Hindlimb muscle (tissue), 1 donor: ENCODE measurements around the gene SULT2B1. TPM values are rescaled to one million over a fixed set of nuclear protein-coding genes. Genes with fewer than 3 reads are reported as not detected.
A peak's percentile ranks its signal among the peaks of the same experiment; 100 is the strongest.

ENCODE experiments used
- DNase-seq: peaks from one replicate; pipeline ENCODE4 v3.0.0-alpha.2; 2013
- polyA plus RNA-seq: library from polyadenylated mRNA; unstranded; fragments of 120-200 nt; gene quantifications from one replicate; pipeline ENCODE4 v1.2.1, GENCODE V29; 2013; ENCODE audit not compliant: insufficient read length

Gene SULT2B1
- polyA plus RNA-seq, 1 donor: 0.32 TPM

DNA sequence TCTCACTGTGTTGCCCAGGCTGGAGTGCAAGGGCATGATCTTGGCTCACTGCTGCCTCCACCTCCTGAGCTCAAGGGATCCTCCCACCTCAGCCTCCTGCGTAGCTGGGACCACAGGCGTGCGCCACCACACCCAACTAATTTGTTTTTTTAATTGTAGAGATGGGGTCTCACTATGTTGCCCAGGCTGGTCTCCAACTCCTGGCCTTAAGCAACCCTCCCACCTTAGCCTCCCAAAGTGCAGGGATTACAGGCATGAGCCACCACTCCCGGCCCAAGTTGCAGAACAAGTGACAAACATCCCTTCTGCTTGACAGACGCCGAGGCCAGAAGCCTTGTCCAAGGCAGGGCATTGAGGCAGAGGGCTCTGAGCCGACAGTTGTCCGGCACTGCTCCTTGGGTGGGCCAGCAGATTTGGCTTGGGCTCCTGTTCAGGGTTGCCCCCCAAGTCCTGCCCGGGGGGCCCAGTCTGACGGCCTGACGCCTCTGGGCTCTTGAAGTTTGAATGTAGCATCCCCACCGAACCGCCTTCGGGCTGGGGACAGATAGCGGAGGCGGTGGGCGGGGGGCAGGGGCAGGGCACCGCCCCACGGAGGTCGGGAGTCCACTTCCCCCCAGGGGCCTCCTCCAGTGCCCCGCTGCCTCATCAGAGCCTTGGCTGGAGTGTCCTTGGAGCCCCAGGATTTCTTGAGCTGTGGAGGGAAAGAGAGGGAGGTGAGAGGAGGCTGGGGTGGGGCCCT lies 48.9 kb downstream of the SULT2B1 start:
- DNase-seq: no peak

DNA sequence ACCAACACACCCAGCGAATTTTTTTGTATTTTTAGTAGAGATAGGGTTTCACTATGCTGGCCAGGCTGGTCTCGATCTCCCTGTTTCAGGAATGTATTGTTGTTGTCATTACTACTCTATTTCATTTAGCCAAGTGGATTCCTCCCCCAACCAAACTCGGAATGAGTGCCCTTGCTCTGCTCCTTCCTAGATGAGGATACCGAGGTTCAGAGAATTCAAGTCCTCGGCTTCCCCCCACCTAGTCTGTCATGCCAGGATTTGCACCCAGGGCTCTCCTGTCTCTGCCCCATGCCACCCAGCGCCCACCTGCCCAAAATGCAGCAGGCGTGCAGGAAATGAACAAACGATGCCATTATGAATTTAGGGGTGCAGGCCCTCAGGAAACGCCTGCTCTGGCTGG lies 51.0 kb downstream of the SULT2B1 start:
- no peak for DNase-seq

DNA sequence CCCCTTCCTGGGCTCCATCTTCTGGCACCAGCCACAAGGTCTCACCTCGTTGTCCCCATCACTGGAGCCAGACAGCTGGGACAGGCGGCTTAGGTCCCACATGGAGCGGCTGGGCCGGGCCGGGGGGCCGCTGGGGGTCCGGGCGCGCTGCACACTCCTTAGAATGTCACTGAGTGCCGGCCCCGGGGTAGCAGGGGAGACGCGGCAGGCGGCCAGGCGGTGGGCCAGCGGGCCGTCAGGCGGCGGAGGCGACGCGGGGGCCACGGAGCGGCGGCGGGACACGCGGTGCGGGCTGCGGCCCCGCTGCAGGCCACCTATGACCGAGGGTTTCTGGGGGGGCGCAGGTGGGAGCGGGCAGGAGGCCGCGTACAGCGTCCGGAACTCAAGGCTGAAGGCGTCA lies 51.5 kb downstream of the SULT2B1 start:
- no peak for DNase-seq

- no peak for DNase-seq
Measured at GRCh38 chr19:48603850-48604249, 51.9 kb downstream of the SULT2B1 start.

- DNase-seq: no peak
Measured at GRCh38 chr19:48606463-48607358, 54.7 kb downstream of the SULT2B1 start, which contains the start of gene SPACA4. SPACA4 (plus strand) TSS chr19:48606742; CDS start chr19:48606979, 237 bp downstream.

- no peak for DNase-seq
Measured at GRCh38 chr19:48607359-48607755, 55.4 kb downstream of the SULT2B1 start.

DNA sequence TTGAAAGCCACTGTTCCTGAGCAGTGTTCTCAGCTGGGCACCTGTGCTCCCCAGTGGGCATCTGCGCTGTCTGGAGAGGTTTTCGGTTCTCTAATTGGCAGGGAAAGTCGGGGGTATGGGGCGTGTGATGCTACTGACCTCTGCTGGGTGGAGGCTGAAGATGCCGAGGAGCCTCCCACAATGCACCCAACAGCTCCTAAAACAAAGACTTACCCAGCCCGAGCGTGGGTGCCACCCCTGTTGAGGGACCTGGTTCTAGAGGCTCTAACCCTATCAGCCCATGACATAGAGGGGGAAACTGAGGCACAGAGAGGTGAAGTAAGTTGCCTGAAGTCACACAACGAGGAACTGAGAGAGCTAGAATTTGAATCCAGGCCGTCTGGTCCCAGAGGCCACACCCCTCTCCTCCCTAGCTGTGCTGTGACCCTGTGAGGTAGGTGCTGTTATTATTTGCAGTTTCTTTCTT lies 56.9 kb downstream of the SULT2B1 start:
- DNase-seq: no peak

- DNase-seq: no peak
Measured at GRCh38 chr19:48609571-48610108, 57.7 kb downstream of the SULT2B1 start.

GRCh38 chr19:48611872-48612271 lies 59.9 kb downstream of the SULT2B1 start:
- no peak for DNase-seq

GRCh38 chr19:48613024-48613851 lies 61.3 kb downstream of the SULT2B1 start:
- no peak for DNase-seq

GRCh38 chr19:48613852-48614435 lies 62.0 kb downstream of the SULT2B1 start:
- DNase-seq: no peak

DNA sequence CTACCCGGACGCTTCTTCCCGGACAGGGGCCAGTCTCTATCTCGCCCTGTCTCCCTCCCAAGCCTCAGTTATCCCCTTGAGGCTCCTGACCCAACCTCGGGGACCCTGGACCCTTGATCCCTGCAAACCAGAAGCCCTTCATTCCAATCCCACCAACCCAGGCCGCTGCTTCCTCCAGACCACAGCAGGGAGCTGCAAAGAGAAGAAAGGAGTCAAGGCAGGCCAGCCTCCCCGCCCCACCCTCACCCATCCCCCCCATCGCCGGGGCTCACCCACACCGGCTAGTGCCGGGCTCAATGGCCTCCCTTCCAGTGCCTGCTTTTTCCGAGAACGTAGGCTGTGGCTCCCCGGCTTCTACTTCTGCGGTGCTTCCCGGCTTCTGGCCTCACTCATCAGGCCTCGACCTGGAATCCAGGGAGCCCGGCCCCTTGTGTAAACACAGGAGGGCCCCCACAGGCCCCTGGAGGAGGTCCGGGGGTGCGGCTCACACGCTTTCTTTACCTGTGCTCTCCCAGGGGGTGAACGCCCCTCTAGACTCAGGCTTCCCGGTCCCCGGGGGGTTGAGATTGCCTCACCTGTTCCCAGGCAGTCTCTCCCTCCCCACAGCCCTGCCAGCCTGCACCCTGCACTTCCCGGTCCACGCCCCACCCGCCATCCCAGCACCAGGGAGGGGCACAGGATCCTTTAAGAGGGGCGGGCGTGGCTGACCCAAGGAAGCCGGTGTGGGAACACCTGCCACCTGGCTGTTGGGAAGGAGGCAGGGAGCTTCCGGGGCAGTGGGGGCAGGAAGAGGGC lies 62.7 kb downstream of the SULT2B1 start, which contains the start of gene FAM83E:
Gene FAM83E, minus strand, starts transcription at position 641 of the 795 bp plus-strand sequence. CDS start 1,704 bp downstream, outside the sequence.
- DNase-seq: no peak

- no peak for DNase-seq
Measured at GRCh38 chr19:48615231-48616040, 63.5 kb downstream of the SULT2B1 start.

DNA sequence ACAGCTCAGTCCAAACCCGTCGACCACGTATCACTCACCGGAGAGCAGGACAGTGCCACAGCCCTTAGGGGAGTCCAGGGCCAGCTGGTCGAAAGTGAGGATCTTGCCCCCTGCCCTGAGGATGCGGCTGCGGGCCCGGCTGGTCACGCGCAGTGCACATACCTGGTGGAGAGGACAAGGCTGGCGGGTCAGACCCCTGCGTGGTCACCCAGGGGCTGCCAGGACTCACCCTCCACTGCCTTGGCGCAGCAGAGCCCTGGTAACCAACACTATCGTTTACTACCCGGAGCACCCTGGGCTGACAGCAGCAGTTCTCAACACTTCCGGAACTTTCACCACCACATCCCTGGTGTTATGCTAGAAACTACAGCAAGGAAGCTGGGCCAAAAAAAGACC lies 64.1 kb downstream of the SULT2B1 start:
- no peak for DNase-seq

DNA sequence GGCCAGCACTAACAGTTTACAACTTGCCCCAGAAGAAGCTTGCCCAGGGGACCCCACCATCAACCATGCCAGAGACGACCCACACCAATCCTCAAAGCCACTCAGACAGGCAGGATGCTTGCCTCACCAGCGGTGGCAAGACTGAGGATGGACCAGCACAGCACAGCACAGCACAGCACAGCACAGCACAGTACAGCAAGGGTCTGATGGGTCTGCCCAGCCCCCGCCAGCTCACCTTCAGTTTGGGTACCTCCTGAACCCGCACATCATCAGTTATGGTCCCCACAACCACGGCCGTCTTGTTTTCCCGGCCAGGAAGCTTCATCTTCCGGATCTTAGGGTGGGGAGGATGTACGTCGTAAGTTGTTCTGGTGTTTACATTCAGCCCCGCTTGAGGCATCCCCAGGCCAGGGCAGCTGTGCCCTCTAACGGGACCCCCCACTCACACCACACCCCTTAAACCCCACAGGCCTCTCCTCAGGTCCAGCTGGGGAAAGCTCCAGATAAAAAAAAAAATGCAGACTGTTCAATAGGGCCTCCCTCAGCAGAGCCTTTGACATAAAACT lies 64.6 kb downstream of the SULT2B1 start:
- DNase-seq: no peak

- peak; percentile 49 for DNase-seq
Measured at GRCh38 chr19:48617146-48617937, 65.4 kb downstream of the SULT2B1 start.

DNA sequence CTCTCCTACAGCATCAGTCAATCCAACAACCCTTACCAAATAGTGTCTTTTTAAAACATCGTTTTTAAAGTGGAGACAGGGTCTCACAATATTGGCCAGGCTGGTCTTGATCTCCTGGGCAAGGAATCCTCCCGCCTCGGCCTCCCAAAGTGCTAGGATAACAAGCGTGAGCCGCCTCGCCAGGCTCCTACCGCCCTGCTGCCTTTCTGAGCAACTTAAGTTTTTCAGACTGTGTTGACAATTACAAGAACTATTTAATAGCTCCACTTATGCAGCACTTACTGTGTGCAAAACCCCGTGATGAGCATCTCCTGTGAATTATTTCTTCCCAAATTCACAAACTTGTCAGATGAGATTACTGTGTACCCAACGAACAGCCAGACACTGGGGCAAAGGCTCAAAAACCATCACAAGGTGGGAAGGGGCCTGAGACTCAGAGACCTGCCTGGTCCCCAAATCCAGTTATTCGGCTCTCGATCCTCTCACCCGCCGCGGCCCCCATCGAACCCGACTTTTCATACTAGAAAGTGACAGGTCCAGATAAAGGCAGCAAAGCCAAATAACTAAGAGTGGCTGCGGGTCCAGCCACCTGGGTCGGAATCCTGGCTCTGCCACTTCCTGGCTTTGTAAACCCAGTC lies 66.4 kb downstream of the SULT2B1 start:
- no peak for DNase-seq
